Stimulated activated CD8-positive, alpha-beta memory T cell treated with anti-CD3 and anti-CD28 coated beads, Interleukin-2, amount 100 ng/mL, for 48 hours (primary cell): Measurements from ENCODE around the gene ASB13.
A peak's percentile ranks its signal among the peaks of the same experiment; 100 is the strongest.
"Not testable (repeated sequence)": the region's sequence is repeated elsewhere in the genome, so short reads cannot be mapped to it uniquely, and the experiment has no call there.

Experiments
- DNase-seq, 2 donors: peaks; one replicate each; pipeline ENCODE4 v3.0.0-alpha.2; 2020; ENCODE audit warnings: low read depth in 2 of 2

The ASB13 gene

GRCh38 chr10:5623081-5623748 lies 43.2 kb downstream of the ASB13 start:
- peak; percentile 74 to 82 for DNase-seq

DNA sequence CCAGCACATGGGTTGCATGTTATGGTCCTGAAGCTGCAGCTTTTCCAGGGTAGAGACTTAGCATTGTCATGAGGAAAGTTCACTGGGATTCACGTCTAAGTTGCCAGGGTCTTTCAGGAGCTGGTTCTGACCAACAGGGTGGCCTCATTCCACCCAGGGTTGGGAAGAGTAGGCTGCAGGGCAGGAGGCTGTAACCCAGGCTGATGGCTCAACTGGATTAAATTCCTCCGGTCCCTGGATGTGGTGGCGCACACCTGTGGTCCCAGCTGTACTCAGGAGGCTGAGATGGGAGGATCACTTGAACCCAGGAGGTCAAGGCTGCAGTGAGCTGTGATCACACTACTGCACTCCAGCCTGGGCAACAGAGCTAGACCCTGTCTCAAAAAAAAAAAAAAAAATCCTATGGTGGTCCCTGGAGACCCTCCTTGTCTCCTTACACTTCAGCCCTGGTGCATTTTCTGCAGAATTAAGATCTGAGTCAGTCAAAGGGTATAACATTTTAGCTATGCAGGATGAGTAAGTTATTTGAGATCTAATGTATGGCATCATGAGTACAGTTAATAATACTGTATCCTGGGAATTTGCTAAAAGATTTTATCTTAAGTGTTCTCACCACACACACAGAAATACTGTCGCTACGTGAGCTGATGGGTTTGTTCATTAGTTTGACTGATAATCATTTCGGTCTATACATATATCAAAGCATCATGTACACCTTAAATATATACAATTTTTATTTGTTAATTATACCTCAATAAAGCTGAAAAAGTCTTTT lies 44.0 kb downstream of the ASB13 start:
- no peak for DNase-seq

GRCh38 chr10:5621371-5621770 lies 45.0 kb downstream of the ASB13 start:
- not testable (repeated sequence) for DNase-seq

GRCh38 chr10:5620966-5621365 lies 45.4 kb downstream of the ASB13 start:
- DNase-seq, result no peak

DNA sequence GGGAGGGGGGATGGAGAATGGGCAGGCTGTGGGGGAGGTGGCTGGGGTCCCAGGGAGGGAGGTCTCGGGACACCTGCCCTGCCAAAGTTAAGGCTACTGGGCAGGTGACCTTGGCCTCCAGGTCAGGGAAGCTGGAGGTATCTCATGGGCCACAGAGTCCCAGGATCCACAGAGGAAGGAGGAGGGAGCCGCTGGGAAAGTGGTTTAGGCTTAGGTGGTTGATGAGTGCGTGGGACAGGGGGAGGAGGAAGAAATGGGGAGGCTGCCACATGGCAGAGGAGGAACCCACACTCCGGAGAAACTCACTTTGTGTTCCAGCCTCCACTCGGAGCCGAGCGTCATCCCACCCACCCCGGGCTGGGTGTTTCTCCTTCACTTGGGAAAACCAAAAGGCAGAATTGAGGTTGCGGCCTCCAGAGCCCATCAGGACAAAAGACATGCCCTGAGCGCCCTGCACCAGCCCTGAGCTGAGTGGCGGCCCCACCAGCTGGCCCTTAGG lies 46.1 kb downstream of the ASB13 start:
- no peak for DNase-seq

DNA sequence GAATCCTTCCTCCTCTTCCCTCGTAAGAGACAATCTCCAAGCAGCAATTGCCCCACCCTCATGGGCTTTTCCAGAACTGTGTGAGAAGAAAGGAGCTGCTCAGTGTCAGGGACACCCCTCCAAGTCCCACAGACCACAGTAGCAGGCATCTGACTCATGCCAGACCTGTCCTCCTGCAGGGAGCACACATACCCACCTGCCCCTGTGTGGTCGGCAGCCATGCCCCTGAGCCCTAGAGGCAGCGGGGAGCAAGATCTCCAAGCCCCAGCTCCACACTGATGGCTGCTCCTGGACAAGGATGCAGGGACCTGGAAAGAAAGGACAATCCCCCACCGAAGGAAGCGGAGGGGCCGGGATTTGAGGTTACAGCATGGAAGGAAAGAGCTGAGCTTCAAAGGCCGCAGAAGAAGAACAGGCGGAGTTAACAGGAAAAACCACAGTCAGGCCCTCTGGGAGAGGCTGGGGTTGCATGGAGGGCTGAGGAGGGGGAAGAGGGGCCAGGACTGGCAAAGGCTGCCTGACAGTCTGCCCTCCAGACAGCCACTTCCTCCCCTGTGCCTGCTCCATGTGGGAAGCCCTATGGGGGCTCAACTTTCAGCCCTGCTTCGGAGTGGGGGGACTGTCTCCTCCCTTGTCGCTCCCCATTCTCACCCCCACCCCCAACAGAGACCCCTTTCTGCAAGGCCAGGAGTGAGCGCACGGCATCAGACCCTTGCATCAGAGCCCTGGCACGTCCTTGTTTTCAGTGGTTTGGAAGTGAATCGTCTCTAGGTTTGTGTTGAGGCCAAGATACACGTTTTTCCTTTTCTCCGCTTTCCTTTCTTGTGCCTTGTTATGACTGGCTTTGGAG lies 46.8 kb downstream of the ASB13 start:
- no peak for DNase-seq

DNA sequence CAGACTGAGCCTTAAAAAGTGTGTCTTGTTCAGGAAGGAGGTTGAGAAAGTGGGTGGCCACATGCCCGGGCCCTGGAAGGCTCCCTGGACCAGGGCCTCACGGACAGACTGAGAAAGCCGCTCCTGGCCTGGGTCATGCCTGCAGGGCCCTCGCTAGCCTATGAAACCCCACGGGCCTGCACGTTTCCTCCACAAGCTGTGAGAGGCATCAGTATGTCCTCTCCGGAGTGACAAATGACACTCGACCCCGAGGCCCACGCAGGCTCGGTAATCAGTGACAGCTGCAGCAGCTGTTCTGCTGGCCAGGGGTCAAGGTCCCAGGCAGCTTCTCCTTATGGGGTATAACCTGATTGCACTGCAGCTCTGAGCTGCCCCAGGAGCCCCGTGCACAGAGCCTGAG lies 47.6 kb downstream of the ASB13 start:
- no peak for DNase-seq

DNA sequence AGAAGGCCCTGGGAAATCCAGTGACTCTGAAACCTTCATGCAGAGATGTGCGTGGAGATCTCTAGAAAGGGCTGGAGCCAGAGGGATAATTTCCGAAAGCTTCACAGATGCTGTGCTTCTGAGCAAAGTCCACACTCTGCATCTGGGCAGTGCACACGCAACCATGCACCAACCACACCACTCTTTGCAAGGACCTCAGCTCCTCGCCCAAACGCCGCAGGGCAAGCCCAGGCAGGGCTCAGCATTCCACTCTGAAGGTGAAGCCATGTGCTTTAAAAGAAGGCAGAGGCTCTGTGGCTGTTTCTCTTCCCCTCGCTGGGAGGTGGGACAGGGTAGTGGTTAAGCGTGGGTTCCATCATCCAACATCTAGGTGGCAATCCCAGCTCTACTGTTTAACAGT lies 48.4 kb downstream of the ASB13 start:
- no peak for DNase-seq

- no peak for DNase-seq
Observed at GRCh38 chr10:5617521-5617920, 48.9 kb downstream of the ASB13 start.

- no peak for DNase-seq
Observed at GRCh38 chr10:5616836-5617235, 49.6 kb downstream of the ASB13 start.

DNA sequence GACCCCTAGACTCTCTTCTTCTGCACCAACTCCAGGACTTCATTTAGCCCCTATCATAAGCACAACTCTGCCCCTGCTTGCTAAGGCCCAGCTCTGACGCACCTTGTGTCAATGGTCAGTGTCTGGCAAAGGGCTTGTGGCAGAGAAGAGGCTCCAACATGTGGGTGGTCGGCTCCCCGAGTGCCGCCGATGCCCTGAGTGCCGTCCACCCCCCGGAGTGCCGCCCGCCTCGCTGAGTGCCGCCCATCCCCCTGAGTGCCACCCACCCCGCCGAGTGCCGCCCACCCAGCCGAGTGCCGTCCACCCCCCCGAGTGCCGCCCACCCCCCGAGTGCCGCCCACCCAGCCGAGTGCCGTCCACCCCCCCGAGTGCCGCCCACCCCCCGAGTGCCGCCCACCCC lies 50.3 kb downstream of the ASB13 start:
- no peak for DNase-seq

GRCh38 chr10:5615316-5615715 lies 51.1 kb downstream of the ASB13 start:
- DNase-seq, result no peak

DNA sequence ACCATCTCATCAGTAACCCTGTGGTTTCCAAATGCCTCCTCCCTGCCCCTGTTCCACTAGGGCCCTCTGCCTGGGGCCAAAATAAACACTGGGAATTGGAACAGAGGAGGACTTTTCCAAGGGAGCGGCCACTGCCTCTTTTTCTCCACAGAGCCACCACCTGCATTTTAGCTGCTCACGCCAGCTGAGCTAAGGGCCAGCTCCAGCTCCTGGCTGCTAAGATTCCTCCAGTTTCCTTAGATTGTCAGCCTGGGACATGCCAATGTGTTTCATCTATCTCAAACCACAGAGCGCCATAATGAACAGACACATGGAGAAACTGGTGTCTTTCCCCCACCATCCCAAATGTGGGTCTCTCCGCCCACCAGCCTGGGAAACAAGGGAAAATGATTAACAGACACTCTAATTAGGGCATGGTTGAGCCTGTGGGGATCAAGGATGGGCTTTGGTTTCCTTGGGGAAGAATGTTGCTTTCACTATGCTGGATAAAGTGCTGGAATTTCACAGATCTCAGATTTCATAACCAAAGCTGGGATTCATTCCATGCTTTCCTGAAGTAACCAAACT lies 52.2 kb downstream of the ASB13 start:
- no peak for DNase-seq

GRCh38 chr10:5613481-5614154 lies 52.8 kb downstream of the ASB13 start:
- DNase-seq, result no peak

- no peak for DNase-seq
Observed at GRCh38 chr10:5611899-5612680, 54.3 kb downstream of the ASB13 start.

- no peak for DNase-seq
Observed at GRCh38 chr10:5609952-5610616, 56.3 kb downstream of the ASB13 start.

DNA sequence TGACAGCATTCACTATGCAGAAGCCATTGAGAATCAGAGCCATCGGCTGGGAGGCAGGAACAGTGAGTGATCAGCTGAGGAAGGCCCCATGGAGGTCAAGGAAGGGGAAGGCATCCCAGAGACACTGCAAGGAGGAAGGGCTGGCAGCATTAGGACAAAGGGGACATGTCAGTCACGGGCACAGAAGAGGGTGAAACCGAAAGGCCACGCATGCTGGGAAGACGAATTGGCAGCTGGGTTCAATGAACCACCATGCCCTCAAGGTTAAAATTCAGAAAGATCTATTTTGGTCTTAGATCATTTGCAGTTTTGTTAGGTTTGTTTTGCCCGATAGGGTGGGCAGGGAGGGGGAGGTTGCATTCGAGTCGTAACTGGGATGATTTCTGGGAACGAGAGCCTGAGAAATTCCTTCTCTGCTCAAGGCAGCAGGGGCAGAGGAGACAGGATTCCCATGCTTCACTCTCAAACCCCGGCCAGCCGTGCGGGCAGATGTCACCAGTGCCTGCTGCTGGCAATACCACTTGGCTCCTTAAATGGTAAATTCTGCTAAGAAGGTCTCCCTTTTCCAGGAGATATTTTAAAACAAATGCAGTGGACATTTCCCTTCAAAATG lies 57.7 kb downstream of the ASB13 start:
- DNase-seq, result no peak

DNA sequence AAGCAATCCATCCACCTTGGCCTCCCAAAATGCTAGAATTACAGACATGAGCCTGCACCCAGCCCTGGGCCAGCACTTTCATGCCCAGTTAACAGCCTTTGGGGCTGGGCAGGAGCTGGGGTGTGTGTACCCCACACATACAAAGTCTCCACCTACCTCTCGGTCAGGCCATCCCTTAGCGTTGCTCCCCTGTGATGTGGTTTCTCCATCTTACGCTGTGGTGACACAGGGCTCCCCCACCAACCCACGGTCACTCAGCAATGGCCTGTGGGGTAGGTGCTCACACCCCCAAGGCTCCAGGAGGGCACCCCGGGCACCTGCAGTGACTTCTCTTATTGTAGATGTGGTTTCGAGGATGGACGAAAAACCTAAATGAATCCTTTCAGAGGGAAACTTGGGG lies 58.8 kb downstream of the ASB13 start:
- DNase-seq, result no peak

GRCh38 chr10:5606864-5607263 lies 59.5 kb downstream of the ASB13 start:
- no peak for DNase-seq

DNA sequence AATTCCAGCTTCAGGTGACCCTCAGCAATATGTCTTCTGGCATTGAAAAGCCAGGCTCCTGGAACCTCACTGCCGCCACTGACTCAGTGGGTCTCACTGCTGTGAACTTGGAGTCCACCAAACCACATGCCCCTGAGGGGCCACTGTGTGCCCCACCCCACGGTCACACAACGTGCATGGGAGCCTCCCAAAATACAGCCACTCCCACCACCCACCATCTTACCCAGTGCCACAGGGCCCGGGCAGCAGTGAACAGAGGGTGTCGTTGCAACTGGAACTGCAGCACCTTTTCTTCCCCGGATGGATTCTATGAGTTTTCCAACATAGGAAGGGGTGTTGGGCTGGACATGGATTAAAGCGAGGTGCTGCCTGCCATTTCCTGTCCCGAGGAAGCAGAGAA lies 60.1 kb downstream of the ASB13 start:
- no peak for DNase-seq
